Measurements from ENCODE around the gene HOXD12.

The HOXD12 gene

DNA sequence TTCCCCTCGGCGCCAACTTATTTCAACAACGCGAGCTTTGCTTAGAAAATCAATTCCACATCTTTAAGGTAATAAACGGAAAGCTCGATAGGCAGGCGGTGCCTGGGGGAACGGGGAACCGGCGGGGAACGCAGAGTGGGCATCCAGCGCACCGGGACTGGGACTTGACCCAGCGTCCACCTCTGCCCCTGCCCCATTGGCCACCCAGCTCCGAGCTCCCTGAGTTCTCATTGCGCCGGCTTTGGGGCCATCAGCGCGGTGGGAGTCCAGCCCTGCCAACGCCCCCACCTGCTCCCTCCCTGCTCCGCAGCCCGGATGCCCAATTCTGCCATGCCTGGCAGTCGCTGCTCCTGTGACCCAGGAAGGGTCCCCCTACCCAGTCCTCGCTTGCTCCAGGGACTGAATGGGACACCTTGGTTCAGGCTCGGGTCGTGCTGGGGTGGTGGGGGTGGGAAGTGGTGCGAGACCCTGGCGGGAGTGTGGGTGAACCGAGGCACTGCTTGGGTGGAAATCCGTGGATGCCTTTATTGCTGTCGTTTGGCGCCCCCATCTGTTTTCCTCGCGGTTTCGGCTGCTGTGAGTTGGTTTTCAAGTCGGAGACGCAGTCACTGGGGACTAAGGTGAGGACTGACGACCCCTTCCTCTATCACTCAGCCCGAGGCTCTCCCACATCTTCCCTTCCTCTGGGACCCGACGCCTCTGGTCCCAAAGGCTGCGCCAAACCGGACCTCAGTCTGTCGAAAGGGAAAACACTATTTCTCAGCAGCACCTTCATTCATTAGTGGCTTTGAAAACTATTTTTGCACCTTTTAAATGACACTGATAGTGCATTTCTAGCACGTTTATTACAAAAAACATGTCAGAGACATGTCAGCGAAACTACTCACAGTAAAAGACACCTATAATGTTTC is 13.5 kb upstream of the HOXD12 start:
- no peaks in the 10 kb centered on the region for H3K36me3 ChIP-seq (ENCODE audit: control insufficient read depth, low read length)
- no peaks in the 10 kb centered on the region for H3F3A ChIP-seq (ENCODE audit: control insufficient read depth, insufficient read depth)
- no peak overlapping the region for H3K4me3 ChIP-seq (ENCODE audit: low read length)
- H3K9me3 ChIP-seq (ENCODE audit: control insufficient read depth, insufficient read depth, low read length) = peaks cover 1% of the 10 kb centered on the region; the same call in 1 of the 2 replicates
- H3K27ac ChIP-seq (ENCODE audit: low read depth, low read length) = no peak overlapping the region
- H3K79me2 ChIP-seq (ENCODE audit: control insufficient read depth, low read length) = no peaks in the 10 kb centered on the region
- no peaks in the 10 kb centered on the region for H3K9me2 ChIP-seq (replicated peaks; ENCODE audit: control insufficient read depth, low read length)
- no peak overlapping the region for H3K4me2 ChIP-seq (ENCODE audit: low read length)
- H3K4me1 ChIP-seq (ENCODE audit: control insufficient read depth, low read length) = no peaks in the 10 kb centered on the region
- no peak for TF ChIP-seq EZH2phosphoT487 (IDR thresholded peaks at IDR 0.05; ENCODE audit: borderline replicate concordance, low read length)
- TF ChIP-seq, protein P1, sequence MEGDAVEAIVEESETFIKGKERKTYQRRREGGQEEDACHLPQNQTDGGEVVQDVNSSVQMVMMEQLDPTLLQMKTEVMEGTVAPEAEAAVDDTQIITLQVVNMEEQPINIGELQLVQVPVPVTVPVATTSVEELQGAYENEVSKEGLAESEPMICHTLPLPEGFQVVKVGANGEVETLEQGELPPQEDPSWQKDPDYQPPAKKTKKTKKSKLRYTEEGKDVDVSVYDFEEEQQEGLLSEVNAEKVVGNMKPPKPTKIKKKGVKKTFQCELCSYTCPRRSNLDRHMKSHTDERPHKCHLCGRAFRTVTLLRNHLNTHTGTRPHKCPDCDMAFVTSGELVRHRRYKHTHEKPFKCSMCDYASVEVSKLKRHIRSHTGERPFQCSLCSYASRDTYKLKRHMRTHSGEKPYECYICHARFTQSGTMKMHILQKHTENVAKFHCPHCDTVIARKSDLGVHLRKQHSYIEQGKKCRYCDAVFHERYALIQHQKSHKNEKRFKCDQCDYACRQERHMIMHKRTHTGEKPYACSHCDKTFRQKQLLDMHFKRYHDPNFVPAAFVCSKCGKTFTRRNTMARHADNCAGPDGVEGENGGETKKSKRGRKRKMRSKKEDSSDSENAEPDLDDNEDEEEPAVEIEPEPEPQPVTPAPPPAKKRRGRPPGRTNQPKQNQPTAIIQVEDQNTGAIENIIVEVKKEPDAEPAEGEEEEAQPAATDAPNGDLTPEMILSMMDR (IDR thresholded peaks at IDR 0.05; ENCODE audit: low read depth, low read length, poor library complexity, severe bottlenecking) = peak; percentile 44
- peaks cover 25% of the 10 kb centered on the region for H3K27me3 ChIP-seq (ENCODE audit: control insufficient read depth, low read length)
- no peaks in the 10 kb centered on the region for H4K20me1 ChIP-seq (ENCODE audit: control insufficient read depth, insufficient read depth, low read depth, low read length)

- H3K27ac ChIP-seq (ENCODE audit: low read depth, low read length) = no peak overlapping the region
- no peaks in the 10 kb centered on the region for H3F3A ChIP-seq (ENCODE audit: control insufficient read depth, insufficient read depth)
- no peaks in the 10 kb centered on the region for H3K9me3 ChIP-seq (ENCODE audit: control insufficient read depth, insufficient read depth, low read length)
- H3K27me3 ChIP-seq (ENCODE audit: control insufficient read depth, low read length) = peaks cover 29% of the 10 kb centered on the region
- TF ChIP-seq EZH2phosphoT487 (IDR thresholded peaks at IDR 0.05; ENCODE audit: borderline replicate concordance, low read length) = no peak
- TF ChIP-seq, protein P1 (IDR thresholded peaks at IDR 0.05; ENCODE audit: low read depth, low read length, poor library complexity, severe bottlenecking) = no peak
- H3K9me2 ChIP-seq (replicated peaks; ENCODE audit: control insufficient read depth, low read length) = no peaks in the 10 kb centered on the region
- H3K4me1 ChIP-seq (ENCODE audit: control insufficient read depth, low read length) = no peaks in the 10 kb centered on the region
- H4K20me1 ChIP-seq (ENCODE audit: control insufficient read depth, insufficient read depth, low read depth, low read length) = no peaks in the 10 kb centered on the region
- no peak overlapping the region for H3K4me2 ChIP-seq (ENCODE audit: low read length)
- no peak overlapping the region for H3K4me3 ChIP-seq (ENCODE audit: low read length)
- H3K36me3 ChIP-seq (ENCODE audit: control insufficient read depth, low read length) = no peaks in the 10 kb centered on the region
- H3K79me2 ChIP-seq (ENCODE audit: control insufficient read depth, low read length) = no peaks in the 10 kb centered on the region
Observed at GRCh38 chr2:176087330-176088047, 12.1 kb upstream of the HOXD12 start.

DNA sequence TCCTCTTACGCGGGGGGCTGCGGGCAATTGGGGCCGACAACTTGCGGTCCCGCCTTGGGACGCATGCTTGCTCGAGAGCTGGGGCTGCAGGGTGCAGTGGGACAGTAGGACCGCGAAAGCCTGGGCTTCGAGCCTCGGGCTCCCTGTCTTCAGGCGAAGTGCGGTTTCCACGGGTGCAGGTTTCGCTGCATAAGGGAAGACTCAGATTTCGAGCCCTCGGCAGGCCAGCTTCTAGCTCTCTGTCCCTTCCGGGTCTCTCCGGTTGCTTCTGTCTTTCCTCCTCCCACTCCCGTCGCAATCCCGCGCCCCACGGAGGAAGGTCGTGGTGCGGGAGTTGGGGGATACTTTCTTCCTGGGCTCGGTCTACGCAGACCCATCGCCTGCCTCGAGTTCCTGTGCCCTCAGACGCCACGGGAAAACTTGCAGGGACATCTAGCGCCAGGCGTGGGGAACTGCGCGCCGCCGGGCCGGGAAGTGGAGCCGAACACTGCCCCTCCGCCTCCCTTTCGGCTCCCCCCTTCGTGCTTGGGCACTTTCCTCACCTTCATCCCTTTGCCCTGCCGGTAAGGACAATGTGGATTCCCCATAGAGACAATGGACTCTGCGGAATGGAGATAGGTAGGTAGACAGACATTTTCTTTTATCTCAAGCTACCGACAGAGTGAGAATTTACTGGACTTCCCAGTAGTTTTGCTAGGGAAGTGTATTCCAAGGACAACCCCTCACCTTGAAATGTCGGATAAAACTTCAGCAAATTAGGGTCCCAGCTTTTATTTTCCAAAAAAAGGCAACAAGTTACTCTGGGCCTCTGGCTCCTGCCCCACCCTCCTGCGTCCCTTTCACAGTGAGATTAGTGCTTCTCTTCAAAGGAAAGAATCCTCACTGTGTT is 11.3 kb upstream of the HOXD12 start:
- Histone ChIP-seq H3K27me3 (ENCODE audit: control insufficient read depth, low read length) (peaks cover 29% of the 10 kb centered on the region), H3K27ac (ENCODE audit: low read depth, low read length) (no peak overlapping the region), H3K79me2 (ENCODE audit: control insufficient read depth, low read length) (no peaks in the 10 kb centered on the region), H3F3A (ENCODE audit: control insufficient read depth, insufficient read depth) (no peaks in the 10 kb centered on the region), H3K9me2 (replicated peaks; ENCODE audit: control insufficient read depth, low read length) (no peaks in the 10 kb centered on the region), H3K4me3 (ENCODE audit: low read length) (no peak overlapping the region), H3K9me3 (ENCODE audit: control insufficient read depth, insufficient read depth, low read length) (no peaks in the 10 kb centered on the region), H4K20me1 (ENCODE audit: control insufficient read depth, insufficient read depth, low read depth, low read length) (no peaks in the 10 kb centered on the region), H3K4me2 (ENCODE audit: low read length) (0 out of 2 replicates have a peak overlapping the region, but pooled peaks have one; percentile 11), H3K36me3 (ENCODE audit: control insufficient read depth, low read length) (no peaks in the 10 kb centered on the region), H3K4me1 (ENCODE audit: control insufficient read depth, low read length) (no peaks in the 10 kb centered on the region)
- TF ChIP-seq, protein P1 (IDR thresholded peaks at IDR 0.05; ENCODE audit: low read depth, low read length, poor library complexity, severe bottlenecking) = peak; percentile 61
- no peak for TF ChIP-seq EZH2phosphoT487 (IDR thresholded peaks at IDR 0.05; ENCODE audit: borderline replicate concordance, low read length)

Measured in DOHH2 (cell line).